Stimulated activated CD4-positive, alpha-beta T cell treated with anti-CD3 and anti-CD28 coated beads, Interleukin-1b, Interleukin-23, amount 100 ng/mL, for 1 hour (primary cell): ENCODE results near the gene MAGI1.

Experiments
- DNase-seq, 2 donors: peaks; one replicate each; pipeline ENCODE4 v3.0.0-alpha.2; 2020; ENCODE audit warnings: low read depth in 2 of 2

The MAGI1 gene

DNA sequence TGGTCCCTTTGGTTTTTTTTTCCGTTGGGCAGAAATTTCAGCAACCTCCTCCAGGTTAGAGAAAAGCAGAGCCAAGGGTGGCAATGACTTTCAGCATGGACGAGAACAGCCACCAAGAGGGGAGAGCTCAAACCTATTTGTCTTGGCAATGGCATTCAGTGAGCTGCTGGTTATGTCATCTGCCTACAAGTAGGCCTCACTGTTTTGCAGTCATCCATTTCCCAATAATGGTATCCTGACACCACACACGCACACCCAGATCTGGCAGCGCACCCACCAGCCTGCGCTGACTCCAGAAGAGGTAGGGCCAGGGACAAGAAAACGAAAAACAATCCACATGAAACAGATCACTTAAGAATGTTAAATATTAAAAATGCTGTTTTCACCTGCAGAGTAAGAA lies 92.3 kb downstream of the MAGI1 start:
- no peak for DNase-seq

DNA sequence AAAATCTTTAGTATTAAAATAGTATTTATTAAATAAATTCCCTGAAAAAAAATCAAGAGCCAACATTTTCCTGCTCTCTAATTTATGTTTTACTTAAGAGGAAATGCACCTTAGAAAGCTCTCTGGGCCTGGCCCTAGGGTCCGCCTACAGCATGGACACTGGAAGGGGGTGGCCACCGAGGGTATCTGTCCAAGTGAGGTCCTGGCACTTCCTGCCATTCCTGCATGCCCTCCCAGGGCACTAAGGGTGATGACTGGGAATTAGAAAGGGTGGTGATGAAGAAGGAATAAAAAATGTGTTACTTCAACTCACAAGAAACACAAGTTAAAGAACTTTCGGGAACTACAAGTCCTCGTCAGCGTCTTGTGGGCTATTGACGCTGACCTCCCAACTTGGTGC lies 92.8 kb downstream of the MAGI1 start:
- DNase-seq: no peak

DNA sequence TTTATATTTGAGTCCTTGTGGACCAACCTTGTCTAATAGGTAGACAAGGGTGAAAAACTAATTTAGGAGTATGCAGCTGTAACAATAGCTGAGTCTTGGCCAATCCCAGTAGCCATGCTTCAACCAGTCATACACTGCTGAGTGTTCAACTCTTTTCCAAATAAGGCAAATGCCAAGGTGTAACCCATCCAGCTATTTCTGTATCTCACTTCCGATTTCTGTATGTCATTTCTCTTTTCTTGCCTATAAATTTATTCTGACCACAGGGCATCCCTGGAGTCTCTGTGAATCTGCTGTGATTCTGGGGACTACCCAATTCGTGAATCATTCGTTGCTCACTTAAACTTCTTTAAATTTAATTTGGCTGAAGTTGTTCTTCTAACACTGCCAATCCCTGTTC lies 93.2 kb downstream of the MAGI1 start:
- no peak for DNase-seq

DNA sequence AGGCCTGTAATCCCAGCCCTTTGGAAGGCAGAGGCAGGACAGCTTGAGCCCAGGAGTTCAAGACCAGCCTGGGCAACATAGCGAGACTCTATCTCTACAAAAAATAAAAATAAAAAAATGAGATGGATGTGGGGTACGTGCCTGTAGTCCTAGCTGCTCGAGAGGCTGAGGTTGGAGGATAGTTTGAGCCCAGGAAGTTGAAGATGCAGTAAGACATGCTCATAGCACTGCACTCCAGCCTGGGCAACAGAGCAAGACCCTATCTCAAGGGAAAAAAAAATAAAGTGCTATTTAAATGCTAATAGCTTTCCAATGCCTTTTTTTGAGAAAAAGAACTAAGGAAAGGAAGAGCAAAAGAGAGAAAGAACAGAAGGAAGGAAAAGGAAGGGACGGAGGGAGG lies 94.5 kb downstream of the MAGI1 start:
- DNase-seq: no peak

GRCh38 chr3:65939801-65940246 lies 98.9 kb downstream of the MAGI1 start:
- DNase-seq: no peak

- DNase-seq: no peak
Measured at GRCh38 chr3:65939184-65939583, 99.5 kb downstream of the MAGI1 start.

- DNase-seq: no peak
Measured at GRCh38 chr3:65938676-65939075, 100.0 kb downstream of the MAGI1 start.

GRCh38 chr3:65938147-65938546 lies 100.6 kb downstream of the MAGI1 start:
- DNase-seq: no peak

GRCh38 chr3:65936908-65937638 lies 101.6 kb downstream of the MAGI1 start:
- no peak for DNase-seq

GRCh38 chr3:65935724-65936123 lies 103.0 kb downstream of the MAGI1 start:
- DNase-seq: no peak

DNA sequence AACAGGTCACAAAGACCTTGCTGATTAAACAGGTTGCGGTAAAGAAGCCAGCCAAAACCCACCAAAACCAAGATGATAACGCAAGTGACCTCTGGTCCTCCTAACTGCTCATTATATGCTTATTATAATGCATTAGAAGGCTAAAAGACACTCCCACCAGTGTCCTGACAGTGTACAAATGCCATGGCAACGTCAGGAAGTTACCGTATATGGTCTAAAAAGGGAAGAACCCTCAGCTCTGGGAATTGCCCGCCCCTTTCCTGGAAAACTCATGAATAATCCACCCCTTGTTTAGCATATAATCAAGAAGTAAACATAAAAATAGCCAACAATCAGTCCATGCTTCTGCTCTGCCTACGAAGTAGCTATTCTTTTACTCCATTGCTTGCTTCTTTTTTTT lies 108.1 kb downstream of the MAGI1 start:
- DNase-seq: no peak

GRCh38 chr3:65928110-65928509 lies 110.6 kb downstream of the MAGI1 start:
- no peak for DNase-seq

- DNase-seq: no peak
Measured at GRCh38 chr3:65927576-65927975, 111.1 kb downstream of the MAGI1 start.

DNA sequence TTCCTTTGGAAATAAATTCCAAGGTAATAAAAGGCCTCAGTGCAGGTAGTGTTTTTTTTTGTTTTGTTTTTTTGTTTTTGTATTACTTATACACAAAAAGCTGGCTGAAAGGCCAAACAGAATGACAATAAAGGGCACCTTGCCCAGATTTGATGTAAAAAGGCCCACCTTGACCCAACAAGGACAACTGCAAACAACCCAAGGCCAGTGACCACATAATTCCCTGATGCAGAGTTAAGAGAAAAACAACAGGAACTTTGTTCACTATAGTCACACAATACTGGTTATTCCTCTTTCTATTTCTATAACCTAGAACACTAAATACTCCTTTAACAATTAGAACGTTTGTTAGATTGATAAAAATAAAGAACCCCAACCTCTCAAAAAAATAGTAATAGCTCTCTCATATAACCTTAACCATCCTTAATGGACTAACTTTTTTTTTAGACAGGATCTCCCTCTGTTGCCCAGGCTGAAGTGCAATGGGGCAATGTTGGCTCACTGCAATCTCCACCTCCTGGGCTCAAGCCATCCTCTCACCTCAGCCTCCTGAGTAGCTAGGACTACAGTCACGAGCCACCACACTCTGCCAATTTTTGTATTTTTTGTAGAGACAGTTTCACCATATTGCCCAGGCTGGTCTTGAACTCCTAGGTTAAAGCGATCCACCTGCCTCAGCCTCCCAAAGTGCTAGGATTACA lies 113.3 kb downstream of the MAGI1 start:
- DNase-seq: no peak

DNA sequence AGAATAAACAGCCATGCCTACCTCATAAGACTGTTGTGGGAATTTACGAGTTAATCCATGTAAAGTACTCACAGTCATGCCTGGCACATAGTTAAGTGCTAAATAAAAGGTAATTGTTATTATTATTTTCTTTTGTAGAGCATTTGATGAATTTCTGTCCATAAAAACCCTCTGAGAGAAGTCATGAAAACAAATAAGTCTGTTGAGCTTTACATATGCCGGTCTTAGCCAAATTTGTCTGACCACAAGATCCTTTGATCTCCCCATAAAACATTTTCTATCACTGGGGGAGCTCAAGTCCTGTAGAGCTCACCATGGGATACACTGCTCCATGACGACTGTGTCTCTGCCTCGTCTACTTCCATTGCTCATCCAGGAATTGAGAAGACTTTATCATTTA lies 114.0 kb downstream of the MAGI1 start:
- DNase-seq: no peak

- no peak for DNase-seq
Measured at GRCh38 chr3:65922441-65922840, 116.3 kb downstream of the MAGI1 start.

DNA sequence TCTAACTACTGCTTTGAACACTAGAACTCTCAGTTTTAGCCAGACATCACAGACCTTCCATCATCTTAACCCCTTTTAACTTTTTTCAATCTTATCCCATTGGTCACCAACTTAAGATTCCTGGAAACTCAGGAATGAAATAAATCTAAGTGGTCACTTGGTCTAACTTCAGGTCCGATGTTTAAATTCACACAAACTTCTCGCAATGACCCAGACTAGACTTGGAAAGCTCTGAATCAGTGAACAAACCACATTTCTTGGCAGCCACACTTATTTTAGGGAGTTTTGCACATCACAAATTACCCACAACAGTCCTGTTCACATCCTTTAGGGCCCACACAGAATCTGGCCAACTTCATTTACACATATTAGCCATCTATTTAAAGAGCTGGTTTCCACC lies 118.9 kb downstream of the MAGI1 start:
- DNase-seq: no peak

GRCh38 chr3:65915477-65915876 lies 123.2 kb downstream of the MAGI1 start:
- no peak for DNase-seq

DNA sequence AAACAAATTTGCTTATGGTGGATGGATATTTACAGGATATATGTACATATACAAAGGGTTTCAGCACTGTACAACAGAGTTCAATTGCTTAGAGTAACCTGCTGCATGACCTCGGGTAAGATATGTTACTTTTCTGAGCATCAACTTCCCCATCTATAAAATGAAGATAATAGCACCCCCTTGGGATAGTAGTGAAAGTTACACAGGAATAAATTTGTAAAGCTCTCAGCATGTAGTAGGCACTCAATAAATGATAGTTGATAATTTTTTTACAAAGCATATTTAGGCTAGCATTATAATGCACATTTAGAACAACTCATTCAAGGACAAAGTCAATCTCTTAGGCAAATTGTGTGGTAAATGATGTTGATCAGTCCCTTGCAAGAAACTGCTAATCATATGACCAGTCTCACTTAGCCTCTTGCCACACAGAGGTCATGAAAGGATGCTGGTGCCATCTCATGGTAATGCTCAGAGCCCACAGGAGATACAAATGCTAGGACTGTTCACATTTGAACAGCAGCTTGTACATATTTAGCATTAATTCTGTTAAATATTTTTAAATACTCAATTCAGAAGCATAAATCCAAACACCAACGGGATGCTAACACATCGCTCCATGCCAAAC lies 123.9 kb downstream of the MAGI1 start:
- no peak for DNase-seq

- DNase-seq: no peak
Measured at GRCh38 chr3:65914032-65914739, 124.5 kb downstream of the MAGI1 start.

DNA sequence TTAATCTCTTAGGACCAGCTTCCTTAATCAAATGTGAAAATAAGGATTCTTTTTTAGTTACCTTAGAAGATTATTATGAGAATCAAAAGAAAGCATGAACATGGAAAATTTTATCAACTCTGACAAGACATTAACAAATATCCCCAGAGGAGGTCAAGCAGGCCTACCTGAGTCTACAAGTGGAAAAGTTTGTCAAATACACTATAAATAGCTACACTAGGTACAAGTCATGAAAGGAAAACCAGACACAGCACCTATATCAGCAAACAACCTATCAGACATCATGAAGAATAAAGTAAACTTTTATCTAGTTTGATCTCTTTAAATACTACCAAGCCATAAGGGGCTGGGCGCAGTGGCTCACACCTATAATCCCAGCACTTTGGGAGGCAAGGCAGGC lies 126.1 kb downstream of the MAGI1 start:
- no peak for DNase-seq

- DNase-seq: no peak
Measured at GRCh38 chr3:65908588-65908987, 130.1 kb downstream of the MAGI1 start.
